Limb (tissue), 2 donors: Measurements from ENCODE around the gene FAM131A.
A peak's percentile ranks its signal among the peaks of the same experiment; 100 is the strongest.
"Not testable (repeated sequence)": the region's sequence is repeated elsewhere in the genome, so short reads cannot be mapped to it uniquely, and the experiment has no call there.

Experiments used
- DNase-seq, 2 donors: peaks; one replicate each; pipeline ENCODE4 v3.0.0-alpha.2; 2016; ENCODE audit errors: extremely low spot score in 2 of 2

The FAM131A gene

GRCh38 chr3:184338511-184338945, 1.1 kb downstream of the FAM131A start:
- peak; percentile 83 to 95 for DNase-seq

- DNase-seq, result no peak
These were observed 1.6 kb downstream of the FAM131A start for GRCh38 chr3:184339001-184339400.

- DNase-seq, result not testable (repeated sequence)
These were observed 2.2 kb downstream of the FAM131A start for GRCh38 chr3:184339451-184340135.

- no peak for DNase-seq
These were observed 4.5 kb downstream of the FAM131A start for GRCh38 chr3:184341925-184342324.

GRCh38 chr3:184343200-184343876, 5.9 kb downstream of the FAM131A start:
- no peak for DNase-seq

GRCh38 chr3:184344579-184345316, 7.3 kb downstream of the FAM131A start:
- no peak for DNase-seq

GRCh38 chr3:184345317-184346144, 8.1 kb downstream of the FAM131A start:
- no peak for DNase-seq

GRCh38 chr3:184346480-184347190, 9.2 kb downstream of the FAM131A start:
- no peak for DNase-seq

GRCh38 chr3:184347321-184348056, 10.1 kb downstream of the FAM131A start:
- DNase-seq, result no peak

GRCh38 chr3:184348057-184348382, 10.6 kb downstream of the FAM131A start:
- no peak for DNase-seq

GRCh38 chr3:184349563-184350470, 12.4 kb downstream of the FAM131A start:
- no peak for DNase-seq

GRCh38 chr3:184350618-184351017, 13.2 kb downstream of the FAM131A start:
- DNase-seq, result no peak

GRCh38 chr3:184351511-184352148, 14.2 kb downstream of the FAM131A start:
- no peak for DNase-seq

GRCh38 chr3:184352149-184352785, 14.9 kb downstream of the FAM131A start:
- no peak for DNase-seq

GRCh38 chr3:184352897-184353545, 15.6 kb downstream of the FAM131A start:
- DNase-seq, result no peak

GRCh38 chr3:184353546-184353941, 16.1 kb downstream of the FAM131A start:
- DNase-seq, result no peak

GRCh38 chr3:184354121-184354728, 16.8 kb downstream of the FAM131A start:
- DNase-seq, result peak in 1 of 2 donors; percentile 75
